Prostate gland (tissue), 2 donors: ENCODE measurements around the gene MAP2K1.

Source experiments
- POLR2A ChIP-seq: fragments of 450-650 bp; IDR thresholded peaks from one replicate; pipeline ENCODE4 v1.6.1; 2016; ENCODE audit warnings: antibody characterized with exemption, mild to moderate bottlenecking
- TF ChIP-seq, protein P1 (sequence below), 4 experiments: fragments of 200-600 bp in 2 of 4; fragments of 450-650 bp in 2 of 4; sonication (generic) in 2 of 4; IDR thresholded peaks; 1 replicate in 3 of 4; 2 replicates in 1 of 4; pipeline ENCODE4 v1.5.1; 2016 to 2019; ENCODE audit warnings: antibody characterized with exemption in 4 of 4, mild to moderate bottlenecking in 2 of 4, moderate library complexity in 2 of 4

DNA sequence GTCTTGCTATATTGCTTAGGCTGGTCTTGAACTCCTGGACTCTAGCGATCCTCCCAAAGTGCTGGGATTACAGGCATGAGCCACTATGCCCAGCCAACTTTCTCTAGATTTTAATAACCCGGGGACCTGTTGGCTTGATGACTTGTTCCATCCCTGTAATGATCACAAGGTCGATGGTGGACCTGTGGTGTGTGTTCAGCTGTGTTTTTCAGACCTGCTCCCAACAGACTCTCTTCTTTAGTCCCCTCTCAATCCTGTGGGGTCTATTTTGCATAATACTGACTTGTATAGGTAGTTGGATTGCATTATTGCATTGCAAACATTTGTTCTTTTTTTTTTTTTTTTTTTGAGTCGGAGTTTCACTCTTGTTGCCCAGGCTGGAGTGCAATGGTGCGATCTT, 1.9 kb downstream of the MAP2K1 start:
- no peak for TF ChIP-seq POLR2A
- TF ChIP-seq, protein P1, sequence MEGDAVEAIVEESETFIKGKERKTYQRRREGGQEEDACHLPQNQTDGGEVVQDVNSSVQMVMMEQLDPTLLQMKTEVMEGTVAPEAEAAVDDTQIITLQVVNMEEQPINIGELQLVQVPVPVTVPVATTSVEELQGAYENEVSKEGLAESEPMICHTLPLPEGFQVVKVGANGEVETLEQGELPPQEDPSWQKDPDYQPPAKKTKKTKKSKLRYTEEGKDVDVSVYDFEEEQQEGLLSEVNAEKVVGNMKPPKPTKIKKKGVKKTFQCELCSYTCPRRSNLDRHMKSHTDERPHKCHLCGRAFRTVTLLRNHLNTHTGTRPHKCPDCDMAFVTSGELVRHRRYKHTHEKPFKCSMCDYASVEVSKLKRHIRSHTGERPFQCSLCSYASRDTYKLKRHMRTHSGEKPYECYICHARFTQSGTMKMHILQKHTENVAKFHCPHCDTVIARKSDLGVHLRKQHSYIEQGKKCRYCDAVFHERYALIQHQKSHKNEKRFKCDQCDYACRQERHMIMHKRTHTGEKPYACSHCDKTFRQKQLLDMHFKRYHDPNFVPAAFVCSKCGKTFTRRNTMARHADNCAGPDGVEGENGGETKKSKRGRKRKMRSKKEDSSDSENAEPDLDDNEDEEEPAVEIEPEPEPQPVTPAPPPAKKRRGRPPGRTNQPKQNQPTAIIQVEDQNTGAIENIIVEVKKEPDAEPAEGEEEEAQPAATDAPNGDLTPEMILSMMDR (IDR thresholded peaks at IDR 0.05): no peak
